H7 (cell line): ENCODE data around the gene TTLL6. TPM values are rescaled to one million over a fixed set of nuclear protein-coding genes. Genes with fewer than 3 reads are reported as not detected.

ENCODE experiments used
- DNase-seq: peaks from one replicate; pipeline ENCODE4 v3.0.0; 2012
- H3K27me3 ChIP-seq: 2 replicates; pipeline ENCODE4 v1.6.0; 2011; ENCODE audit warnings: mild to moderate bottlenecking, low read length; ENCODE audit not compliant: control insufficient read depth, insufficient read depth
- H3K36me3 ChIP-seq: replicated peaks from 2 replicates; pipeline ENCODE4 v1.5.1; 2011; ENCODE audit warnings: low read length; ENCODE audit not compliant: control insufficient read depth, insufficient read depth
- H3K4me3 ChIP-seq: 2 replicates; pipeline ENCODE4 v1.5.1; 2011; ENCODE audit warnings: low read depth, mild to moderate bottlenecking, control low read depth, low read length, moderate library complexity; ENCODE audit not compliant: insufficient read depth
- total RNA-seq: library from RNA; depleted of rRNA; stranded (reverse); fragments of >200 nt; shearing (Covaris generic); gene quantifications from 2 replicates; pipeline ENCODE4 v1.2.3, GENCODE V29; 2014

Gene TTLL6
- total RNA-seq, 1 experiment from 2014 or later = 2.1 TPM

- DNase-seq = peak; percentile 64
- Histone ChIP-seq H3K36me3 (no peaks in the 10 kb centered on the region), H3K27me3 (peaks cover 100% of the 10 kb centered on the region), H3K4me3 (no peak overlapping the region)
Measured at GRCh38 chr17:48746916-48747444, 70.0 kb downstream of the TTLL6 start.

DNA sequence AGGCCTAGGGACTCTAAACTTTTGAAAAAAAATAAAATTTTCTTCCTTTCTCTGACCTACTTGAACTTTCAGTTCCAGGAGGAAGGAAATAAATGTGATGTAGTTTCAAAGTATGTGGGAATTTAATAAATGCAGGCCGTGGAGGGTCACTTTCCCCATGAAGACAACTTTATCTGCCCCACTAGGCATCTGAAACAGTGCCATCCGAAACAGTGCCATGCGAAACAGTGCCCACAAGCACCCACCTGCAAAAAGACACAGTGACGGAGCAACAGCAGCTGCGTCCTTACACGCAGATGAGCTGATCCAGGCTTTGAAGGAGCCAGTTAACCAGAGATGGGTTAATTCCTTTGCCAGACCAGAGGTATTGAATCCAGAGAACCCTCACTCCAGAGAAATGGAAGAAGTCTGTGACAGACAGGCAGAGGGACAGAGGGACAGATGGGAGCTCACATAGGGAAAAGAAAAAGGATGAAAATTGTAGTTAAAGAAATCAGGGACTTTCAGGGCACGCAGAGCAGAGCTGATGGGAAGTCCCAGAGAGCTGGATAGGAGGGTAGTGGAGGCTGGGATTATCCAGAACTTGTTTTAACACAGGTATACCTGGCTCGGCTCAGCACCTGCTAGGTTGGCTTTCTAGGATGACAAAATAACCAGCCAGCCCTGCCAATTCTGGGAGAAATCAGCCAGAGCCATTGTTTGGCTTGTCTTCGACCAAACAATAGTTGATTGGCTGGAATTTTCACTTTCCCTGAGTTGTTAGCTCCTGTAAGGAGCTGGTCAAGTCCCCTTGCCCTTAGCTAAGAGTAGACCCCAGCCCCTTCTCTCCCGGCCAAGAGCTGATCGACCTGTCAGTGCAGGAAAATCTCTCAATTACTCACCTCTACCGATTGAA is 71.4 kb downstream of the TTLL6 start:
- DNase-seq = no peak
- H3K4me3 ChIP-seq = no peak overlapping the region
- no peaks in the 10 kb centered on the region for H3K36me3 ChIP-seq
- peaks cover 100% of the 10 kb centered on the region for H3K27me3 ChIP-seq

DNA sequence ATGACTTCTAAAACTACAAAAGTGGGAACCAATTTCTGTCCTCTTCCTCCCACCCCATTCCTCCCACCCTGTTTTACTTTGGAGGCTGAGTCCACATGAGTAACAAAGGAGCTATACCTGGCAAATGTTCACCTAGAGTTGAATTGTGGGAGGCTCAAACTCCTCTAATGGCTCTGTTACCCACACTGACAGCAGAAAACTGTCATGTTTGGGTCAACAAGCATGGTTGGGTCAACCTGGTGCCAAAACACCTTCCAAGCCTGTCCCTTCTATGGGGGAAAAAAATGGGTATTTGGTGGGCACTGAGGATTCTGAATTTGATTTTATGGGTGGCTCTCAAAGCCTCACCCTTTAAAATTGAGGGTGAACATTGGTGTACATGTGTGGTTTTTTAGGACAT is 76.5 kb downstream of the TTLL6 start:
- peaks cover 100% of the 10 kb centered on the region for H3K27me3 ChIP-seq

GRCh38 chr17:48738803-48739526 is 78.1 kb downstream of the TTLL6 start:
- Histone ChIP-seq H3K27me3 (peaks cover 100% of the 10 kb centered on the region), H3K36me3 (no peaks in the 10 kb centered on the region), H3K4me3 (peak overlapping the region; percentile 1; the same call in 1 of the 2 replicates)
- DNase-seq = peak; percentile 68

More for the DNA sequence above, 76.5 kb downstream of the TTLL6 start:
- no peak for DNase-seq
- Histone ChIP-seq H3K4me3 (no peak overlapping the region), H3K36me3 (no peaks in the 10 kb centered on the region)

- H3K4me3 ChIP-seq = no peak overlapping the region
- no peaks in the 10 kb centered on the region for H3K36me3 ChIP-seq
- H3K27me3 ChIP-seq = peaks cover 100% of the 10 kb centered on the region
- DNase-seq = no peak
Measured at GRCh38 chr17:48738424-48738802, 78.6 kb downstream of the TTLL6 start.

GRCh38 chr17:48737330-48738043 is 79.5 kb downstream of the TTLL6 start:
- no peak for DNase-seq
- Histone ChIP-seq H3K4me3 (no peak overlapping the region), H3K36me3 (no peaks in the 10 kb centered on the region), H3K27me3 (peaks cover 100% of the 10 kb centered on the region)

DNA sequence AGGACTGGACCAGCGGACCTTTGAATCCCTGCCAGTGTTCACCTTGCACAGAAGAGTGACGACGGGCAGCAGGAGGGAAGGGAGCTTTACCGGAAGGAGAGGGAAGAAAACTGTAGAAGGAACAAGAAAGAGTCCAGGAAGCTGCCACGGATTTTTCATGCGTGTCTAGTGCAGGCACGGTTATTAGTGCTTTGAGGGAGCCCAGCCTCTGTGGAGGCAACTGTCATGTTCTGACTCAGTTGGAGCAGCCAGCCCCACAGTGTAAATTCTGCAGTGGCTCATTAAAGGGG is 82.0 kb downstream of the TTLL6 start:
- Histone ChIP-seq H3K27me3 (peaks cover 100% of the 10 kb centered on the region), H3K4me3 (no peak overlapping the region; the same call in 1 of the 2 replicates), H3K36me3 (no peaks in the 10 kb centered on the region)
- no peak for DNase-seq

DNA sequence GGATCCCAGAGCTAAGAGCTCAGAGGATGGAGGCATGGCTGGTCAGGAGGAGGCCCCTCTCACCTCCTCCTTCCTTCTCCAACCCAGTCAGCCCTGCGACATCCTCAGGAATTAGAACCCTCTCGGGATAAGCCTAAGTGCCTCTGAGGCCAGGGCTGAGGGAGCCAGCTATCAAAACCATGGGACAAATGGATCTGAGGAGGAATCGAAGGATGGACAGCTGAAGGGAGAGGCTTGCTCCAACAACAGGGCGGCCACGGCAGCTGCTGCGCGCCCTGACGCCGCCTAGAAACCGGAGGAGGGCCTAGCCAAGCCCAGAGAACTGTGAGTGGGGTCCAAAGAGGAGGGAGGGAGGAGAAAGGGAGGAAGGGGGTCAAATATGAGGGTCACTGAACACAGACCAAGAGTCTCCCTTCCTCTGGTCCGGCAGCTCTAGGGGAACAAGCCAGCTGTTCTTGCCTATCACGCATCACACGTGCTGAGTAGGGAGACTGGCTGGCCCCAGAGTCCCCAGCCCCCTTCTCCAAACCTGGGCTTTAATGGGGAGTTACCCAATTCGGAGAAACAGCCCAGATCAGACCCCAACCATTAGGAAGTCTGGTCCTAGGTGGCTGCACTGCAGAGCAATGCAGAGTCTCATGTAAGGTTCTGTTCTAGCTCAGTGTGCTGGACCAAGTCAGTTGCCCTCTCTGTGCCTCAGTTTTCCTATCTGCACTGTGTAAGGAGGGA is 82.5 kb downstream of the TTLL6 start:
- Histone ChIP-seq H3K36me3 (no peaks in the 10 kb centered on the region), H3K4me3 (peak overlapping the region; percentile 22; the same call in 1 of the 2 replicates), H3K27me3 (peaks cover 100% of the 10 kb centered on the region)
- DNase-seq = no peak

GRCh38 chr17:48733632-48734328 is 83.2 kb downstream of the TTLL6 start:
- no peak for DNase-seq
- Histone ChIP-seq H3K36me3 (no peaks in the 10 kb centered on the region), H3K4me3 (peak overlapping the region; percentile 24; the same call in 1 of the 2 replicates), H3K27me3 (peaks cover 100% of the 10 kb centered on the region)

DNA sequence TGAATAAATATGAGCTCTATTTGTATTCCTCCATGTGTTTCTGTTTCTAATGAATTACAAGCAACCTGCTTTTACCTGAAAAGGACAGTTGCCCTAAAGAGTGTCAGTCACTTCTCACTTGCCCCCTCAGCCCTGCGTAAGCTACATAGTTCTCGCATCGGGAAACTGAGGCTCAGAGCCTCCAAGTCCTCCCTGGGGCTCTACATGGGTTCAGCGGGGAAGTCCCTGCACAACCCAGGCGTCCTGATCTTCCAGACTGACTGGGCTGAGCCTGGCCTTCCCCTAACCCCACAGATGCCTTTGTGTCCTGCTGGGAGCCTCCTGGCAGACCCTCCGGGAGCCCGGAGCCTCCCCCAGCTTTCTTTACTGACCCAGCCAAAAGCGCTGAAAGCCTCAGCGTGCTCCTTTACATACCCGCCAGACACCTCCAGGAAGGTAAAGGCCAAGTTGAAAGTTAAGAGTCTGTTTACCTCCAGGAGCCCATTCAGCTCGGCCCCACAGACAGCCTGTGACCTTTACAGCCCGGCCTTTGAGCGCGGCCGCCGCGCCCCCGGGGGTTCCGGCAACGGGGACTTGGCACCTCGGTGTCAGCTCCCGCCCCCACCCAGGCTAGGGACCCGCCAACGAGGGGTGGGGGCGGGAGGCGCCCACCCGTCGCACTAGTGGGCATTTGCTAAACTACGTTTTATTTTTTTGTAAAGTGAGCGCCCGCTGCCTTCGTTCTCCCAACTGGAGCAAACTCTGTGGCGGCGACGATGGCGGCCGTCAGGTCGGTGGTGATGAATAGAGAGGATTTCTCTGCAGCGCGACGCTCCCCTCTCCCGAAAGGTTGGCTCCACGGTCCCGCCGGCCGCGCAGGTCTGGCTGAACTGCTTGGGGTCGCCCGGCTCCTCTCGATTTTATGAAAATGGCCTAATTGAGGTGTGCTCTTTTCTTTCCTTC is 84.1 kb downstream of the TTLL6 start:
- peak overlapping the region; percentile 24; the same call in 1 of the 2 replicates for H3K4me3 ChIP-seq
- peak; percentile 79 for DNase-seq
- peaks cover 100% of the 10 kb centered on the region for H3K27me3 ChIP-seq
- H3K36me3 ChIP-seq = no peaks in the 10 kb centered on the region

- peaks cover 100% of the 10 kb centered on the region for H3K27me3 ChIP-seq
- no peak overlapping the region for H3K4me3 ChIP-seq
- H3K36me3 ChIP-seq = no peaks in the 10 kb centered on the region
- no peak for DNase-seq
Measured at GRCh38 chr17:48731355-48731754, 85.7 kb downstream of the TTLL6 start.

- no peak for DNase-seq
- no peak overlapping the region for H3K4me3 ChIP-seq
- H3K36me3 ChIP-seq = no peaks in the 10 kb centered on the region
- H3K27me3 ChIP-seq = peaks cover 100% of the 10 kb centered on the region
Measured at GRCh38 chr17:48730240-48730550, 86.8 kb downstream of the TTLL6 start.
